ENCODE data around the gene LDLRAD1. TPM values are rescaled to one million over a fixed set of nuclear protein-coding genes. Genes with fewer than 3 reads are reported as not detected.

Gene LDLRAD1
- total RNA-seq, 1 experiment from 2014 or later, result not detected

DNA sequence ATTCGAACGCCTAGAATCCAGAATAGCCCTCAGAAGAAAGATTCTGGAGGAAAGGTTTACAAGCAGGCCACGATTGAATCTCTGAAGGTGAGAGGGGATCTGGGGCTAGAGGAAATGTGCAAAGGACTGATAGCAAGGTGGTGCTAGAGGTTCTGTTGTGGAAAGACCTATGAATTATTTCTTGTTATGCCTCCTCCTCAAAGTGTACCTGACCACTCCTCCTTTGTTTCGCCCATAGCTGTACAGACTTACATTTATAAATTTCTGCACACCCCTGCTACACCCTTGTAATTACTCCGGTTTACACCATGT is 36.4 kb upstream of the LDLRAD1 start:
- Histone ChIP-seq H3K14ac (ENCODE audit: insufficient read depth, low read length) (no peak overlapping the region), H3K18ac (ENCODE audit: insufficient read length, low read depth, low read length) (no peak overlapping the region), H3K23me2 (ENCODE audit: insufficient read length, low read depth, low read length, poor library complexity, severe bottlenecking) (peaks cover 11% of the 10 kb centered on the region), H2BK12ac (ENCODE audit: insufficient read length, low read depth, low read length) (no peak overlapping the region), H2AK5ac (ENCODE audit: insufficient read length, low read length) (no peak overlapping the region), H4K91ac (ENCODE audit: insufficient read length, low read depth, low read length) (no peak overlapping the region), H2AFZ (ENCODE audit: low read length) (no peak overlapping the region), H3K79me1 (ENCODE audit: insufficient read depth, low read depth, low read length, poor library complexity, severe bottlenecking) (peaks cover 2% of the 10 kb centered on the region), H3K4me2 (ENCODE audit: insufficient read depth, insufficient read length, low read length) (peak overlapping the region; percentile 98), H4K20me1 (ENCODE audit: control insufficient read depth, insufficient read depth, insufficient read length) (no peaks in the 10 kb centered on the region), H2BK120ac (ENCODE audit: low read depth, low read length, poor library complexity, severe bottlenecking) (no peak overlapping the region), H3K23ac (ENCODE audit: insufficient read length, low read depth, low read length) (no peak overlapping the region), H3K4ac (ENCODE audit: low read depth, low read length) (no peak overlapping the region), H2BK15ac (ENCODE audit: low read depth, low read length) (no peak overlapping the region), H3K27me3 (ENCODE audit: insufficient read depth, low read length) (no peaks in the 10 kb centered on the region), H3T11ph (ENCODE audit: low read length) (no peak overlapping the region), H3K27ac (ENCODE audit: insufficient read length, low read depth, low read length) (no peak overlapping the region), H3K4me1 (ENCODE audit: insufficient read depth, low read length) (no peaks in the 10 kb centered on the region), H2BK5ac (ENCODE audit: insufficient read length, low read length) (no peak overlapping the region), H3K9ac (ENCODE audit: extremely low read depth, insufficient read length, low read length) (no peak overlapping the region), H3K79me2 (ENCODE audit: insufficient read depth, low read length) (peaks cover 4% of the 10 kb centered on the region; the same call in 1 of the 2 replicates), H3K56ac (ENCODE audit: insufficient read length, low read depth, low read length) (no peak overlapping the region), H4K8ac (replicated peaks; ENCODE audit: insufficient read length, low read depth, low read length) (no peak overlapping the region), H3K9me3 (ENCODE audit: control insufficient read depth, low read depth, low read length) (no peaks in the 10 kb centered on the region), H4K5ac (ENCODE audit: insufficient read length, low read depth, low read length) (no peak overlapping the region), H2BK20ac (ENCODE audit: low read depth, low read length, poor library complexity, severe bottlenecking) (no peak overlapping the region)
- H3K27ac Mint-ChIP-seq, result no peak overlapping the region
- no peaks in the 10 kb centered on the region for H3K9me3 Mint-ChIP-seq
- H3K4me1 Mint-ChIP-seq, result peaks cover 7 to 8% of the 10 kb centered on the region in 2 experiments
- TF ChIP-seq, protein P1, sequence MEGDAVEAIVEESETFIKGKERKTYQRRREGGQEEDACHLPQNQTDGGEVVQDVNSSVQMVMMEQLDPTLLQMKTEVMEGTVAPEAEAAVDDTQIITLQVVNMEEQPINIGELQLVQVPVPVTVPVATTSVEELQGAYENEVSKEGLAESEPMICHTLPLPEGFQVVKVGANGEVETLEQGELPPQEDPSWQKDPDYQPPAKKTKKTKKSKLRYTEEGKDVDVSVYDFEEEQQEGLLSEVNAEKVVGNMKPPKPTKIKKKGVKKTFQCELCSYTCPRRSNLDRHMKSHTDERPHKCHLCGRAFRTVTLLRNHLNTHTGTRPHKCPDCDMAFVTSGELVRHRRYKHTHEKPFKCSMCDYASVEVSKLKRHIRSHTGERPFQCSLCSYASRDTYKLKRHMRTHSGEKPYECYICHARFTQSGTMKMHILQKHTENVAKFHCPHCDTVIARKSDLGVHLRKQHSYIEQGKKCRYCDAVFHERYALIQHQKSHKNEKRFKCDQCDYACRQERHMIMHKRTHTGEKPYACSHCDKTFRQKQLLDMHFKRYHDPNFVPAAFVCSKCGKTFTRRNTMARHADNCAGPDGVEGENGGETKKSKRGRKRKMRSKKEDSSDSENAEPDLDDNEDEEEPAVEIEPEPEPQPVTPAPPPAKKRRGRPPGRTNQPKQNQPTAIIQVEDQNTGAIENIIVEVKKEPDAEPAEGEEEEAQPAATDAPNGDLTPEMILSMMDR (conservative IDR thresholded peaks at IDR 0.05), result no peak
- DNase-seq, result no peak
- no peak overlapping the region for H3K4me3 Mint-ChIP-seq
- no CpG with 5 or more reads among the region's 5 CpGs for WGBS (ENCODE audit: extremely low coverage, insufficient read length, low lambda C conversion rate)
- H3K36me3 Mint-ChIP-seq (ENCODE audit: insufficient read depth in 1 of 3, low read depth in 3 of 3), result peaks cover 0 to 5% (median 2%) of the 10 kb centered on the region in 3 experiments; a peak in 1 of 7 replicates
- no peaks in the 10 kb centered on the region for H3K27me3 Mint-ChIP-seq (ENCODE audit: low read depth)

All from H9 (cell line).